Central memory CD4-positive, alpha-beta T cell (primary cell): ENCODE results near the gene AACS.
"Not testable (repeated sequence)": the region's sequence is repeated elsewhere in the genome, so short reads cannot be mapped to it uniquely, and the experiment has no call there.

Experiments used
- DNase-seq: peaks from one replicate; pipeline ENCODE4 v3.0.0; 2022
- total RNA-seq, 3 experiments: gene quantifications; one replicate each; lab custom pipeline; 2026; lab: John Stamatoyannopoulos, UW

Gene AACS, protein sequence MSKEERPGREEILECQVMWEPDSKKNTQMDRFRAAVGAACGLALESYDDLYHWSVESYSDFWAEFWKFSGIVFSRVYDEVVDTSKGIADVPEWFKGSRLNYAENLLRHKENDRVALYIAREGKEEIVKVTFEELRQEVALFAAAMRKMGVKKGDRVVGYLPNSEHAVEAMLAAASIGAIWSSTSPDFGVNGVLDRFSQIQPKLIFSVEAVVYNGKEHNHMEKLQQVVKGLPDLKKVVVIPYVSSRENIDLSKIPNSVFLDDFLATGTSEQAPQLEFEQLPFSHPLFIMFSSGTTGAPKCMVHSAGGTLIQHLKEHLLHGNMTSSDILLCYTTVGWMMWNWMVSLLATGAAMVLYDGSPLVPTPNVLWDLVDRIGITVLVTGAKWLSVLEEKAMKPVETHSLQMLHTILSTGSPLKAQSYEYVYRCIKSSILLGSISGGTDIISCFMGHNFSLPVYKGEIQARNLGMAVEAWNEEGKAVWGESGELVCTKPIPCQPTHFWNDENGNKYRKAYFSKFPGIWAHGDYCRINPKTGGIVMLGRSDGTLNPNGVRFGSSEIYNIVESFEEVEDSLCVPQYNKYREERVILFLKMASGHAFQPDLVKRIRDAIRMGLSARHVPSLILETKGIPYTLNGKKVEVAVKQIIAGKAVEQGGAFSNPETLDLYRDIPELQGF
- total RNA-seq = 14.9 to 20.7 (median 14.9) reads per million in 3 experiments

- peak; percentile 59 for DNase-seq
Measured at GRCh38 chr12:125065021-125065918, at the start of gene AACS. TSS of gene AACS (plus strand) at chr12:125065435. CDS start at chr12:125065585, 150 bp downstream.

DNA sequence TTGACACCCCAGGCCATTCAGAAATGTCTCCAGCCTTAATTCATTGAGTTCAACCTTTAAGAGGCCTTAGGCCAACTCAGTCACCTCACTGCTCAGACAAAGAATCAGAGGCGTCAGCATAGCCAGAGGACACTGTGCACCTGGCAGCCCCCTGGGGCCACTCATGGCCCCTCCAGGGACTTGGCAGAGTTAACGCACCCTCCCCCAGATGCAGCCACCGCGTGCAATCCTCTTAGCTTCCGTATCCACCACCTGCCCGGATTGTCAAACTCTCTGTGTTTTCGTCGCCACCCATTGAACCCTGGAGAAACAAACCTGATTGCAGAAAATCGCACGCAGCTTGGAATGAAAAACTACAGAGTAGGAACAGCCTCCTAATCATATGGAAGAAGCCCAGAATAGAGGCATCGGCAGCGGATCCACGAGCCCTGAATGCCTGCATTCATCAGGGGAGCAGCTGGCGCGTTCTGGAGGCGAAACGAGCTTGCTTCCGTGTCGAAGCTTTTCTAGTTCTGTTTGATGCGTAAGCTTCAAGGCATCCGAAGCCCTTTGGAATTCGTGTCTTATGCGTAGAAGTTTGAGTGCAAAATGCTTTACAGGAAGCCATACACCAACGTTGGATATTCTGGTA is 49.4 kb upstream of the AACS start:
- DNase-seq = no peak

DNA sequence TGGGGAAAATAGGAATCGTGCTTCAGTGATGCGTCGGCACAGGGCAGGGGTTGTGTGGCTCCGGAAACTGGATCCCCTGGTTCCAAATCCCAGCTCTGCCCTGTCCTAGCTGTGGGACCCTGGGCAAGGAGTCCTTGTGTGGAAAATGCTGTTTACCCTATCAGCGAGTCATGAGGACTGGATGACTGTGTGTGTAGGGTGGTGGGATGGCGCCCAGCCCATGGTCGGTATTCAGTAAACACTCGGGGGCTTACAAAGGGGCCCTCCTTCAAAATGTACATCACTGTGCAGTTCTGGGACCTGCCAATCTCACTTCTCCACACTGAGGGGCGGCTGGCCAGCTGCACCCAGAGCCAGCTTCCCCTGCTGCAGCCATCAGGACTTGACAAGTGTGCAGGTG is 47.4 kb upstream of the AACS start:
- DNase-seq = no peak

- no peak for DNase-seq
Measured at GRCh38 chr12:125018356-125018755, 46.9 kb upstream of the AACS start.

DNA sequence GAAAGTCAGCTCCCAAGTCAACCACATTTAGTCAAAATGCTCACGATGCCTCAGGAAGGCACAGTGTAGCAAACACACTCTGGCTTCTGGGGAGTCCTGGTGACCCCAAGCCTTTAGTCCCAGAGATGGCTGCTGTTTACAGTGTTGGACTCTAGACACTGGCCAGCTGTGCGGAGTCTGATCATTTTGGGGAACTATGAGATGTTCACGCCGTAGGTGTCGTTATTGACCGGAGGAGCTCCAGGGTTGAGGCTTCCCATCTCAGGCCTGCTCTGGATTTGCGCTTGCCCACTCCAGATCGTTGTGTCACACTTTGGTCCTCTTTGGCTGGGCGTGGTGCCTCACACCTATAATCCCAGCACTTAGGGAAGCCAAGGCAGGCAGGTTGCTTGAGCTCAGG is 44.1 kb upstream of the AACS start:
- no peak for DNase-seq

DNA sequence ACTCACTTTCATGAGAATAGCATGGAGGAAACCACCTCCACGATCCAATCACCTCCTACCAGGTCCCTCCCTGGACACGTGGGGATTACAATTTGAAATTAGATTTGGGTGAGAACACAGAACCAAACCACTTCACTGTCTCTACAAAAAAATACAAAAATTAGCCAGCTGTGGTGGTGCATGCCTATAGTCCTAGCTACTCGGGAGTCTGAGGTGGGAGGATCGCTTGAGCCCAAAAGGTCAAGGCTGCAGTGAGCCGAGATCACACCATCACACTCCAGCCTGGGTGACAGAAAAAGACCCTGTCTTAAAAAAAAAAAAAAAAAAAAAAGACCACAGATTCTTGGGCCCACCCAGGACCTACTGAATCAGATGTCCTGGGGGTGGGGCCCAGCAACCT is 43.5 kb upstream of the AACS start:
- DNase-seq = no peak

- no peak for DNase-seq
Measured at GRCh38 chr12:125023065-125023464, 42.2 kb upstream of the AACS start.

DNA sequence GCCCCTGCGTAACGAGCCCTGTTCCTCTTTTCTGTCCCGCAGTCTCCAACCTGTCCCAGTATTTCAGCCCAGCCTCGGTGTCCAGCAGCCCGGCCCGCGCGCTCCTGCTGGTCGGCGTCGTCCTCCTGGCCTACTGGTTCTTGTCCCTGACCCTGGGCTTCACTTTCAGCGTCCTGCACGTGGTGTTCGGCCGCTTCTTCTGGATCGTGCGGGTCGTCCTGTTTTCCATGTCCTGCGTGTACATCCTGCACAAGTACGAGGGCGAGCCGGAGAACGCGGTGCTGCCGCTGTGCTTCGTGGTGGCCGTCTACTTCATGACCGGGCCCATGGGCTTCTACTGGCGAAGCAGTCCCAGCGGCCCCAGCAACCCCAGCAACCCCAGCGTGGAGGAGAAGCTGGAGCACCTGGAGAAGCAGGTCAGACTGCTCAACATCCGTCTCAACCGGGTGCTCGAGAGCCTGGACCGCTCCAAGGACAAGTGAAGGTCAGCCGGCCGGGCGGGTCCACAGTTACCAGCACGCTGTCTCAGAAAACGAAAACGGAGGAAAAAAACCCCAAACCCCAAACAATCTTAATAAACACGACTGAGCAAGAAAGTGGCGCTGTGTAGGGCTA is 40.2 kb upstream of the AACS start:
- no peak for DNase-seq

DNA sequence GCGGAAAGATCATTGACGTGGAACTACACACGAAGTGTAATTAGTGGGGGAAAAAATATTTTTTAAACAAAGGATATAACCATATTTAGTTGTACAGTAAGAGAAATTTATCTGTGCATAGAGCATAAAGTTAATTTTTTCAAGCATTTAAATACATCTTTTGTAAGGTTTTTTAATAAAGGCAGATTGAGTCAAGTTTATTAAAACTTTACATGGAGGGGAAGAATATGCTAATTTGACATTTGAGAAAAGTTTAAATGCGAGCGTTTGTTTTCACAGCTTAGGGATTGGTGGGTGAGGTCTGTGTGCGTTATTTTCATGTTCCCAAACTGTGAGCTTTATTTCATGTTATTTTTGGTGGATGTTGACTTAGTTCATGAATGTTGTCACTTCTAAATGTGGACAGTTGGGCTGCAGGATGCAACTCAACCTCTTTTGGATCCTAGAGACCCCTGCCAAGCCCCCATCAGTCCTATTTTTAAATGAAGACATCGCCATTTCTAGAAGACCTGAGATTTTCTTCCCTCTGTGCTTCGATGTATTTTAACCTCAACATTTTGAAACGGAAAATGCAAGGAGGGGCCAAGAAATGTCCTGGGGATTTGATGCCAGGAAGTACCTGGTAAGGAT is 39.5 kb upstream of the AACS start:
- no peak for DNase-seq

- no peak for DNase-seq
Measured at GRCh38 chr12:125028106-125028505, 37.1 kb upstream of the AACS start.

DNA sequence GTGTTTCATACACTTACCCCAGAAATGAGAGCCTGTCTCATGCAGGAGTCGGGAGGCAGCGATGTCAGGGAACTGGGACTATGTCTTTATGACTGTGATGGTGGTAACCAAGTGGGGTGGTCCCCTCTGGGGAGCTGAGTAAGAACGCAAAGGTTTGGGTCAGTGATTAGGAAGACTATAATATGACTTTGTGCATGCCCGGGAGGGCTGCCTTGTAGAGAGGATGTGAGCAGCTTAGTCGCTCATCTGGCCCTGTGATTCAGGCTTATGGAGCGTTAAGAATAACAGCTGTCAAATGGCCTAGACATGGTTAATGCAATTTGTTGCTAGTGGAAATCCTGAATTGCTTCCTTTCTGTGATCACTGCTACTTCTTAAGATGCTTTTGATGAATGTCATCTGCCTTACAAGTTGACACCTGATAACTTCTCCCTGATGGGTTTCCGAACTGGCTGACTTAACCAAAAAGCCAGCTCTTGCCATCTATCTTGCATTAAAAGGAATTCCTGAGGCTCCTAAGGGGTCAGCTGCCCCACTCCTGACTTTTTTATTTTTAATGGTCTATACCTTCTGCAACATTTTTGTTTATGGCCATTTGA is 35.4 kb upstream of the AACS start:
- no peak for DNase-seq

DNA sequence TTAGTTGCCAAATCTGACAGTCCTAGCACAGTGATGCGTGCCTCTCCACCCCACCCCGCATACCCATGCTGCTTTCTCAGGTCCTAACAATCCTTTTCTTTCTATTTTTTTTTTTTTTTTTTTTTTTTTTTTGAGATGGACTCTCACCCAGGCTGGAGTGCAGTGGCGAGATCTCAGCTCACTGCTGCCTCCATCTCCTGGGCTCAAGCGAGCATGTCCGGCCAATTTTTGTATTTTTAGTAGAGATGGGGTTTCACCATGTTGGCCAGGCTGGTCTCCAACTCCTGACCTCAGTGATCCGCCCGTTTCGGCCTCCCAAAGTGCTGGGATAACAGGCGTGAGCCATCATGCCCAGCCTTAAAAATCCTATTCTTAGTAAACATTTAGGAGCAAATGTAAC is 33.8 kb upstream of the AACS start:
- not testable (repeated sequence) for DNase-seq

- no peak for DNase-seq
Measured at GRCh38 chr12:125032466-125033152, 32.6 kb upstream of the AACS start.

- no peak for DNase-seq
Measured at GRCh38 chr12:125033288-125033687, 31.9 kb upstream of the AACS start.

DNA sequence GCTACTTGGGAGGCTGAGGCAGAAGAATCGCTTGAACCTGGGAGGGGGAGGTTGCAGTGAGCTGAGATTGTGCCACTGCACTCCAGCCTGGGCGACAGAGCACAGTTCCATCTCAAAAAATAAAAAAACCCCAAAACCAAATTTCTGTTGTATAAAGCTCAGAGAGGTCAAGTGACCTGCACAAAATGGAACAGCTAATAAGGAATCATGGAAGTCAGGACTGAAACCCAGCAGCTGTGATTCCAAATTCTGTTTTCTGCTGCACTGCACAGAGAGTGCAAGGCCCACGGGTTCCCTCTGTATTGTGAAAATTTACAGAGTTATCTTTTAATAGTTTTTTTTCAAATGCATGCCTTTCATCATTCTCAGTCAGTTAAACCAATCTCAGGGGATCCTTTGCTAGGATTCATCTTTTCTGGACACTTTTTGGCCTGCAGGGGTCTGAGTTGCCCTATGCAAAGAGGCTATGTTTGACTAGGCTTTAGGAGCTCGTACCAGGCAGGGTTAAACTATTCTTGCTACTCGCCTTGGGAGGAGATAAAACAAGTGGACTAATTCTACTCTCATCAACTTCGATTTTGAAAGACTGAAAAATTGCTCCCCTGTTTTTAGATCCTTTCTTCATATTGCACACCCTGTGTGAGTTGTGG is 26.1 kb upstream of the AACS start:
- no peak for DNase-seq

DNA sequence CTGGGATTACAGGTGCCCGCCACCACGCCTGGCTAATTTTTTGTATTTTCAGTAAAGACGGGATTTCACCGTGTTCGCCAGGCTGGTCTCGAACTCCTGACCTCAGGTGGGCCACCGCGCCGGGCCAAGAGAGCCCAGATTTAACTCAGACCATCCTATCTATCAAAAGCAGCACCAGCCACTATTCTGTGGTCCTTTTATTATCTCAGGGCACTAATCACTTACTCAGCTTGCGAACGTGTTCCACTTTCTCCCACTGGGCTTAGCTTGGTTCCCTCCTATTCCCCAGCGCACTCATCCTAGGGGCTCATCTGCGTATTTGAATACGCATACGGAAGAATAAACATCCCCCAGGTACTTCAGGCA is 16.2 kb upstream of the AACS start:
- DNase-seq = no peak

DNA sequence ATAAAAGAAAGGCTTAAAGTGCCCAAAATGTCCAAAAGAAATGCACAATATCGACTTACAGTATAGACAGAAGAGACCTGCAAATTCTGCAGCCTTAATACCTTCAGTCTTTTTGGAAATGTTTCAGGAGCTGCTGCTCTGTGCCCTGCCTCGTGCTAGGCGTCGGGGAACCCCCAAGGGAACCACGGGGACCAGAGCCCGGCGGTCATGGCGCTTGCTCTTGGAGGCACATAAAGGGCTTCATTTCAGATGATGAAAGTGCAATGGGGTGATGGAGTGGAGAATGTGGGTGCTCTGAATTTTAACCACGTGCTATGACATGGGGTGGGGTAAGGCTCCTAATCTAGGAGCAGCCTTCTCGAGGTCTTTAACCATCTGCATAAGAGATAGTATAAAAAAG is 14.8 kb upstream of the AACS start:
- DNase-seq = no peak

GRCh38 chr12:125050868-125051267 is 14.4 kb upstream of the AACS start:
- no peak for DNase-seq

DNA sequence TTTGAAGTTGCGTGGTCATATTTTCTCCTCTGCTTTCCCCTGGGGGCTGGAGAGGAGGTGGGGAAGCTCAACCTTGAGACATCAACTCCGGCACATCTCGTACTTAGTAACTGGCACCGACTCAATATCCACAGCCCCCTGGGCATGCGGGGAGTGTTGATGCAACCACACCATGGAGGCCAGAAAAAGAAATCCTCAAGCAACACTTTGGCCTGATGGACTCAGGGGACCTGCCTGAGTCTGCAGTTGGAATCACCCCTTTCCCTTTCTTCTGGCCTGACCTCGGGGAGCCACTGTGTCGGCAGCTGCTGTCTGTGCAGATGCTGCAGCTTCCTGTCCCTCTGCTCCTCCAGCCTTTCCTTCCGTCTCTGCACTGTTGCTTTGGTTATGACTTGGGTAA is 11.4 kb upstream of the AACS start:
- DNase-seq = no peak

DNA sequence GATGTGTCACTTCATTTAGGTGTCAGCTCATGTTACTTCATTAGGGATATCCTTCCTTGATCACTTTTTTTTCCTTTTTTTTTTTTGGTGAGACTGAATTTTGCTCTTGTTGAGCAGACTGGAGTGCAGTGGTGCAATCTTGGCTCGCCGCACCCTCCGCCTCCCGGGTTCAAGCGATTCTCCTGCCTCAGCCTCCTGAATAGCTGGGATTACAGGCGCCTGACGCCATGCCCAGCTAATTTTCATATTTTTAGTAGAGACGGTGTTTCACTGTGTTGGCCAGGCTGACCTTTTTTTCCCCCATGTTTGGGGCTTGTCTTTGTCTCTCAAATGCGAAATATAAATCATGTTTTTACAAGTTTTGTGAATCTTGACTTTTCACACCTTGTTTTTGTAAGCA is 9.6 kb upstream of the AACS start:
- DNase-seq = no peak
